ENCODE results near the gene MMP10. TPM values are rescaled to one million over a fixed set of nuclear protein-coding genes. Genes with fewer than 3 reads are reported as not detected.

MMP10 gene
- polyA plus RNA-seq, 1 of the 3 experiments (the other 2 are of a cell fraction): 1.4 TPM

GRCh38 chr11:102791271-102792036, 11.0 kb upstream of the MMP10 start:
- no peaks in the 10 kb centered on the region for H4K20me1 ChIP-seq (ENCODE audit: insufficient read depth)
- 36% methylated on average over 4 of the region's 4 CpGs for WGBS (ENCODE audit: low lambda C conversion rate)
- H3K9me3 ChIP-seq: no peaks in the 10 kb centered on the region
- DNase-seq: no peak
- H3K79me2 ChIP-seq (ENCODE audit: insufficient read depth): no peaks in the 10 kb centered on the region
- H3K36me3 ChIP-seq (replicated peaks in 1 of 2; ENCODE audit: control insufficient read depth in 1 of 2, insufficient read depth in 2 of 2, low read length in 1 of 2): peaks cover 0 to 3% of the 10 kb centered on the region in 2 experiments
- H3K27me3 ChIP-seq (ENCODE audit: insufficient read depth): no peaks in the 10 kb centered on the region
- H3K9ac ChIP-seq: no peak overlapping the region
- H3K27ac ChIP-seq (ENCODE audit: low read depth in 2 of 2, low read length in 1 of 2): peak overlapping the region in 1 of 2 experiments; percentile 6; a peak in 1 of 4 replicates
- H3K9me2 ChIP-seq: no peaks in the 10 kb centered on the region
- CTCF ChIA-PET: interaction anchor here (0.7 kb wide), 2 partner anchors 11 to 150 kb away, joined by 3 read pairs; partner anchors contain the start of gene MMP10
- no peaks in the 10 kb centered on the region for H3F3A ChIP-seq (replicated peaks; ENCODE audit: insufficient read depth)
- no peak overlapping the region for H3K4me2 ChIP-seq
- H3K4me3 ChIP-seq (ENCODE audit: low read depth in 2 of 2, low read length in 1 of 2): no peak overlapping the region
- H3K4me1 ChIP-seq (ENCODE audit: control insufficient read depth in 1 of 2, insufficient read depth in 2 of 2, low read depth in 1 of 2, low read length in 1 of 2): no peaks in the 10 kb centered on the region
- no peak overlapping the region for H2AFZ ChIP-seq (ENCODE audit: low read depth)
- POLR2A ChIA-PET: no interaction called here
- TF ChIP-seq EZH2phosphoT487 (IDR thresholded peaks at IDR 0.05; ENCODE audit: borderline replicate concordance, low read depth): no peak
- TF ChIP-seq MAX (IDR thresholded peaks at IDR 0.05; ENCODE audit: low read depth): no peak
- TF ChIP-seq TAF1 (IDR thresholded peaks at IDR 0.05; ENCODE audit: borderline replicate concordance, low read depth, low read length): no peak
- TF ChIP-seq SMC3 (IDR thresholded peaks at IDR 0.05; ENCODE audit: low read depth, low read length): no peak
- TF ChIP-seq RFX5 (IDR thresholded peaks at IDR 0.05; ENCODE audit: low read length): no peak

- DNase-seq: no peak
- no peak overlapping the region for H3K27ac ChIP-seq (ENCODE audit: low read depth in 2 of 2, low read length in 1 of 2)
- H3K4me1 ChIP-seq (ENCODE audit: control insufficient read depth in 1 of 2, insufficient read depth in 2 of 2, low read depth in 1 of 2, low read length in 1 of 2): no peaks in the 10 kb centered on the region; a peak in 1 of 4 replicates
- POLR2A ChIA-PET: no interaction called here
- no peaks in the 10 kb centered on the region for H3K79me2 ChIP-seq (ENCODE audit: insufficient read depth)
- no peak overlapping the region for H3K9ac ChIP-seq
- peaks cover 0 to 3% of the 10 kb centered on the region in 2 experiments for H3K36me3 ChIP-seq (replicated peaks in 1 of 2; ENCODE audit: control insufficient read depth in 1 of 2, insufficient read depth in 2 of 2, low read length in 1 of 2)
- no peak overlapping the region for H2AFZ ChIP-seq (ENCODE audit: low read depth)
- no peaks in the 10 kb centered on the region for H3K27me3 ChIP-seq (ENCODE audit: insufficient read depth)
- CTCF ChIA-PET: no interaction called here
- no peaks in the 10 kb centered on the region for H4K20me1 ChIP-seq (ENCODE audit: insufficient read depth)
- no peak overlapping the region for H3K4me2 ChIP-seq
- 36% methylated on average over 8 of the region's 8 CpGs for WGBS (ENCODE audit: low lambda C conversion rate)
- H3F3A ChIP-seq (replicated peaks; ENCODE audit: insufficient read depth): no peaks in the 10 kb centered on the region
- TF ChIP-seq RFX5 (IDR thresholded peaks at IDR 0.05; ENCODE audit: low read length) (no peak), EZH2phosphoT487 (IDR thresholded peaks at IDR 0.05; ENCODE audit: borderline replicate concordance, low read depth) (no peak), FOXM1 (IDR thresholded peaks at IDR 0.05; ENCODE audit: low read depth) (no peak), JUND (IDR thresholded peaks at IDR 0.05) (no peak)
- no peaks in the 10 kb centered on the region for H3K9me3 ChIP-seq
- no peak overlapping the region for H3K4me3 ChIP-seq (ENCODE audit: low read depth in 2 of 2, low read length in 1 of 2)
- H3K9me2 ChIP-seq: no peaks in the 10 kb centered on the region
These were observed 8.0 kb upstream of the MMP10 start for GRCh38 chr11:102788334-102788995.

- H2AFZ ChIP-seq (ENCODE audit: low read depth): no peak overlapping the region
- DNase-seq: no peak
- H3K27ac ChIP-seq (ENCODE audit: low read depth in 2 of 2, low read length in 1 of 2): no peak overlapping the region
- no peaks in the 10 kb centered on the region for H3K9me3 ChIP-seq
- peaks cover 4% of the 10 kb centered on the region for H3F3A ChIP-seq (replicated peaks; ENCODE audit: insufficient read depth)
- no peaks in the 10 kb centered on the region for H3K27me3 ChIP-seq (ENCODE audit: insufficient read depth)
- H4K20me1 ChIP-seq (ENCODE audit: insufficient read depth): no peaks in the 10 kb centered on the region
- ChIA-PET POLR2A (no interaction called here), CTCF (interaction anchor here (1.4 kb wide), 1 partner anchor 24 kb away, joined by 5 read pairs; no protein-coding TSS in a partner anchor)
- no peak overlapping the region for H3K9ac ChIP-seq
- no peaks in the 10 kb centered on the region for H3K79me2 ChIP-seq (ENCODE audit: insufficient read depth)
- H3K4me2 ChIP-seq: no peak overlapping the region
- WGBS (ENCODE audit: low lambda C conversion rate): 65% methylated on average over 3 of the region's 3 CpGs
- H3K4me3 ChIP-seq (ENCODE audit: low read depth in 2 of 2, low read length in 1 of 2): no peak overlapping the region
- H3K36me3 ChIP-seq (replicated peaks in 1 of 2; ENCODE audit: control insufficient read depth in 1 of 2, insufficient read depth in 2 of 2, low read length in 1 of 2): no peaks in the 10 kb centered on the region
- no peaks in the 10 kb centered on the region for H3K9me2 ChIP-seq
- H3K4me1 ChIP-seq (ENCODE audit: control insufficient read depth in 1 of 2, insufficient read depth in 2 of 2, low read depth in 1 of 2, low read length in 1 of 2): peaks cover 0 to 10% of the 10 kb centered on the region in 2 experiments; a peak in 3 of 4 replicates
- TF ChIP-seq ZBTB33 (IDR thresholded peaks at IDR 0.05; ENCODE audit: borderline replicate concordance, low read depth) (no peak), GATA2 (CRISPR knock-in tag; IDR thresholded peaks at IDR 0.05) (no peak), MAX (IDR thresholded peaks at IDR 0.05; ENCODE audit: low read depth) (no peak), TAF1 (IDR thresholded peaks at IDR 0.05; ENCODE audit: borderline replicate concordance, low read depth, low read length) (no peak), RAD21 (IDR thresholded peaks at IDR 0.05; ENCODE audit: low read length) (no peak), MEF2A (IDR thresholded peaks at IDR 0.05; ENCODE audit: borderline replicate concordance, low read depth) (no peak), POLR2AphosphoS5 (IDR thresholded peaks at IDR 0.05; ENCODE audit: low read depth, low read length) (no peak), NRF1 (IDR thresholded peaks at IDR 0.05; ENCODE audit: low read depth, low read length) (no peak), SMC3 (IDR thresholded peaks at IDR 0.05; ENCODE audit: low read depth, low read length) (no peak)
These were observed 4.0 kb upstream of the MMP10 start for GRCh38 chr11:102784380-102784779.

All from SK-N-SH (cell line).